ENCODE measurements around the gene DOCK8.

DNA sequence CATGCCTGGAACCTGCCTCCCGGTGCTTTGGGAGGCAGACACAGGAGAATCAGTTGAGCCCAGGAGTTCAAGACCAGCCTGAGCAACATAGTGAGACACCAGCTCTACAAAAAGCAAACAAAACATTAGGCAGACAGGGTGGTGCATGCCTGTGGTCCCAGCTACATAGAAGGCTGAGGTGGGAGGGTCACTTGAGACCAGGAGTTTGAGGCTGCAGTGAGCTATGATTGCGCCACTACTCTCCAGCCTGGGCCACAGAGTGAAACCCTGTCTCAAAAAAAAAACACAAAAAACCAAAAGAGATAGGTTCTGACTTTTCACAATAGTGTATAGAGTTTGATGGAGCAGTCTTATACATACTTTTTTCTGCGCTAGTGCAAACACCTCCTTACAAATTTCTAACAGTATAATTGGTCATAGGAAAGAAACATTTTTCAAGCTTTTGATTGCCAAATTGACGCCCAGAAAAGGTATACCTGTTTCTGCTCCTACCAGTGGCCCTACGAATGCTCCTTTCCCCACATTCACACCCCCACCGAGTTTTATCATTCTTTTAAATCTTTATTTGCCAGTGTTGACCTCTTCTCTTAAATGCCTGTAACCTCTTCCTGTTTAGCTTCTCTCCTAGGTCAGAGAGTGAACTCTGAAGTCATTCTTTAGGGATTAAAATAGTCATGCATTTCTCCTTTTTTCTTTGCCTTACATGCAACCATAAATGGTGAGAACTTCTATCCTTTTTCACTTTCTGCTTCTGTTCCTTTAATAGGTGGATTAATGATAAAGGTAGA, 7.5 kb downstream of the DOCK8 start:
- TF ChIP-seq, protein P1, sequence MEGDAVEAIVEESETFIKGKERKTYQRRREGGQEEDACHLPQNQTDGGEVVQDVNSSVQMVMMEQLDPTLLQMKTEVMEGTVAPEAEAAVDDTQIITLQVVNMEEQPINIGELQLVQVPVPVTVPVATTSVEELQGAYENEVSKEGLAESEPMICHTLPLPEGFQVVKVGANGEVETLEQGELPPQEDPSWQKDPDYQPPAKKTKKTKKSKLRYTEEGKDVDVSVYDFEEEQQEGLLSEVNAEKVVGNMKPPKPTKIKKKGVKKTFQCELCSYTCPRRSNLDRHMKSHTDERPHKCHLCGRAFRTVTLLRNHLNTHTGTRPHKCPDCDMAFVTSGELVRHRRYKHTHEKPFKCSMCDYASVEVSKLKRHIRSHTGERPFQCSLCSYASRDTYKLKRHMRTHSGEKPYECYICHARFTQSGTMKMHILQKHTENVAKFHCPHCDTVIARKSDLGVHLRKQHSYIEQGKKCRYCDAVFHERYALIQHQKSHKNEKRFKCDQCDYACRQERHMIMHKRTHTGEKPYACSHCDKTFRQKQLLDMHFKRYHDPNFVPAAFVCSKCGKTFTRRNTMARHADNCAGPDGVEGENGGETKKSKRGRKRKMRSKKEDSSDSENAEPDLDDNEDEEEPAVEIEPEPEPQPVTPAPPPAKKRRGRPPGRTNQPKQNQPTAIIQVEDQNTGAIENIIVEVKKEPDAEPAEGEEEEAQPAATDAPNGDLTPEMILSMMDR (IDR thresholded peaks at IDR 0.05): no peak
- no peak for TF ChIP-seq EZH2 (IDR thresholded peaks at IDR 0.05)

Measured in neural progenitor cell (in vitro differentiated cells).